HepG2 (cell line): Measurements from ENCODE around the gene BIRC6. TPM values are rescaled to one million over a fixed set of nuclear protein-coding genes. Genes with fewer than 3 reads are reported as not detected.

Experiments used
- ATAC-seq: fragments of 200-7000 bp; cut with Tn5 transposase; 3 replicates; pipeline ENCODE4 v1.9.1; 2020; ENCODE audit warnings: mild to moderate bottlenecking, moderate library complexity
- BruUV-seq: library from RNA; stranded (reverse); fragments of 400-500 nt; replicated peaks from 2 replicates; lab custom pipeline; 2021; lab: Mats Ljungman, UMichigan
- CTCF ChIA-PET: fragments of 300-600 bp; formaldehyde crosslinking; extraction: SDS; loops from one replicate; lab custom pipeline; 2021; ENCODE audit warnings: low total read pairs, inconsistent platforms, low intra/inter-chr PET ratio; lab: Yijun Ruan, JAX
- POLR2A ChIA-PET: fragments of 350-600 bp; sonication (Branson Sonifier 250); formaldehyde crosslinking; loops from one replicate; lab custom pipeline; 2020; ENCODE audit warnings: antibody characterized with exemption, inconsistent platforms; lab: Yijun Ruan, JAX
- DNase-seq: peaks from one replicate; pipeline ENCODE4 v3.0.0-alpha.2; 2015; ENCODE audit warnings: low spot score
- FAIRE-seq: peaks from 3 replicates; lab custom pipeline; 2011; peaks lifted over from hg19 to GRCh38; lab: Jason Lieb, UNC
- H2AFZ ChIP-seq: one replicate; pipeline ENCODE4 v1.6.1; 2011; ENCODE audit warnings: low read length, inconsistent platforms
- H3K27ac ChIP-seq: fragments of 300-600 bp; 3 replicates; pipeline ENCODE4 v1.8.0; 2011; ENCODE audit warnings: mixed run types, mild to moderate bottlenecking, mixed read lengths, low read length, inconsistent platforms; ENCODE audit not compliant: insufficient read depth; ENCODE audit errors: extremely low read length
- H3K27me3 ChIP-seq, 2 experiments: fragments of 200-600 bp in 1 of 2; 2 replicates in 1 of 2; 3 replicates in 1 of 2; pipeline versions ENCODE4 v1.6.0 to v1.8.0; 2011; ENCODE audit warnings: low read length in 2 of 2, mild to moderate bottlenecking in 2 of 2, moderate library complexity in 2 of 2, inconsistent platforms in 1 of 2; ENCODE audit not compliant: insufficient read depth in 2 of 2, control insufficient read depth in 1 of 2
- H3K36me3 ChIP-seq, 2 experiments: fragments of 200-600 bp in 1 of 2; replicated peaks in 1 of 2; 2 replicates in 1 of 2; 3 replicates in 1 of 2; pipeline versions ENCODE4 v1.5.1 to v1.8.0; 2011; ENCODE audit warnings: low read length in 2 of 2, inconsistent platforms in 1 of 2; ENCODE audit not compliant: insufficient read depth in 2 of 2, control insufficient read depth in 1 of 2
- H3K4me1 ChIP-seq: 2 replicates; pipeline ENCODE4 v1.5.1; 2012; ENCODE audit warnings: low read length, inconsistent platforms; ENCODE audit not compliant: insufficient read depth
- H3K4me2 ChIP-seq: 2 replicates; pipeline ENCODE4 v1.6.0; 2011; ENCODE audit warnings: low read depth, low read length, inconsistent platforms
- H3K4me3 ChIP-seq, 3 experiments: fragments of 200-600 bp in 1 of 3; sonication (generic), shearing (Covaris generic) in 1 of 3; replicated peaks in 1 of 3; 2 replicates each; pipeline ENCODE4 v1.5.1; 2011 to 2016; ENCODE audit warnings: low read length in 3 of 3, inconsistent platforms in 2 of 3, low read depth in 2 of 3, mild to moderate bottlenecking in 2 of 3, control low read depth in 1 of 3, mixed read lengths in 1 of 3; ENCODE audit not compliant: insufficient read depth in 1 of 3
- H3K79me2 ChIP-seq: one replicate; pipeline ENCODE4 v1.6.1; 2011; ENCODE audit warnings: low read length, inconsistent platforms; ENCODE audit not compliant: insufficient read depth
- H3K9ac ChIP-seq: 2 replicates; pipeline ENCODE4 v1.6.0; 2011; ENCODE audit warnings: mild to moderate bottlenecking, low read depth, low read length, inconsistent platforms; ENCODE audit not compliant: insufficient read depth
- H3K9me3 ChIP-seq: 2 replicates; pipeline ENCODE4 v1.5.1; 2012; ENCODE audit warnings: mild to moderate bottlenecking, low read length
- H4K20me1 ChIP-seq: 2 replicates; pipeline ENCODE4 v1.6.0; 2011; ENCODE audit warnings: inconsistent platforms, mild to moderate bottlenecking, low read length, moderate library complexity; ENCODE audit not compliant: insufficient read depth
- ARHGAP35 ChIP-seq: sonication (generic); formaldehyde crosslinking; IDR thresholded peaks from 2 replicates; pipeline ENCODE4 v1.9.0; 2022; ENCODE audit warnings: mild to moderate bottlenecking, inconsistent platforms, moderate library complexity, missing genetic modification reagents, borderline replicate concordance
- ATRX ChIP-seq: sonication (generic); formaldehyde crosslinking; IDR thresholded peaks from 2 replicates; pipeline ENCODE4 v1.4.0; 2020; ENCODE audit warnings: missing genetic modification reagents, borderline replicate concordance
- CC2D1A ChIP-seq: sonication (generic); formaldehyde crosslinking; IDR thresholded peaks from 2 replicates; pipeline ENCODE4 v1.8.1; 2023; ENCODE audit warnings: mild to moderate bottlenecking, missing genetic modification reagents
- RELA ChIP-seq: sonication (generic); formaldehyde crosslinking; IDR thresholded peaks from 2 replicates; pipeline ENCODE4 v1.4.0; 2020; ENCODE audit warnings: missing genetic modification reagents
- SSRP1 ChIP-seq: IDR thresholded peaks from 2 replicates; pipeline ENCODE4 v1.6.1; 2016; ENCODE audit warnings: control low read depth
- ZNF557 ChIP-seq: sonication (generic); formaldehyde crosslinking; IDR thresholded peaks from 2 replicates; pipeline ENCODE4 v1.4.0; 2020; ENCODE audit warnings: missing genetic modification reagents
- ZNF772 ChIP-seq: sonication (generic); formaldehyde crosslinking; IDR thresholded peaks from 2 replicates; pipeline ENCODE4 v1.5.0; 2020; ENCODE audit warnings: mild to moderate bottlenecking, missing genetic modification reagents
- WGBS: methylation state at CpG from one replicate; pipeline ENCODE4 v1.1.6; 2017; ENCODE audit warnings: low lambda C conversion rate; 5-methylcytosine and 5-hydroxymethylcytosine counted together
- in situ Hi-C: cut with HindIII; loops from 2 replicates; pipeline ENCODE4 v1.10.0; 2017; ENCODE audit warnings: low pct_unique_long_range_greater_than_20kb; ENCODE audit not compliant: extremely low pct_ligation_motif_present
- intact Hi-C: fragments of 100-400 bp; cut with micrococcal nuclease; formaldehyde crosslinking; loops from one replicate; pipeline ENCODE4 v1.10.0; 2022; ENCODE audit not compliant: unreplicated experiment
- polyA plus RNA-seq, 8 experiments: library from polyadenylated mRNA; depleted of rRNA in 3 of 8; stranded (reverse) in 7 of 8; unstranded in 1 of 8; fragments of >200 nt; fragmentation: Illumina TruSeq in 4 of 8; extraction: Trizol in 4 of 8; gene quantifications; 2 replicates each; pipeline versions ENCODE4 v1.2.1 to v1.2.3, GENCODE V29; 2011 to 2016; ENCODE audit warnings: low read depth in 4 of 8, missing spikeins in 1 of 8, mixed read lengths in 1 of 8; ENCODE audit not compliant: insufficient read depth in 1 of 8
- total RNA-seq, 5 experiments: library from RNA; depleted of rRNA; stranded (reverse); fragments of >200 nt; fragmentation: Illumina TruSeq; extraction: Trizol; gene quantifications; 2 replicates each; pipeline ENCODE4 v1.2.3, GENCODE V29; 2016; ENCODE audit warnings: low read depth in 1 of 5
- TF ChIP-seq, protein P1 (sequence below): sonication (generic); formaldehyde crosslinking; IDR thresholded peaks from 2 replicates; pipeline ENCODE4 v1.5.0; 2020; ENCODE audit warnings: missing genetic modification reagents, mild to moderate bottlenecking, borderline replicate concordance
- TF ChIP-seq, protein P2 (sequence below): sonication (generic); formaldehyde crosslinking; IDR thresholded peaks from 2 replicates; pipeline ENCODE4 v1.4.0; 2020; ENCODE audit warnings: mild to moderate bottlenecking, missing genetic modification reagents
- TF ChIP-seq, protein P3 (sequence below): sonication (generic); formaldehyde crosslinking; IDR thresholded peaks from 2 replicates; pipeline ENCODE4 v1.4.0; 2020; ENCODE audit warnings: missing genetic modification reagents, borderline replicate concordance
- TF ChIP-seq, protein P4 (sequence below): sonication (generic); formaldehyde crosslinking; IDR thresholded peaks from 2 replicates; pipeline ENCODE4 v1.5.0; 2020; ENCODE audit warnings: mild to moderate bottlenecking, low read depth, missing genetic modification reagents, borderline replicate concordance
- TF ChIP-seq, protein P5 (sequence below): sonication (generic); formaldehyde crosslinking; IDR thresholded peaks from 2 replicates; pipeline ENCODE4 v1.9.0; 2021; ENCODE audit warnings: missing genetic modification reagents, borderline replicate concordance

The BIRC6 gene
- total and polyA plus RNA-seq, 2 of the 13 experiments (the other 11 are each of a cell fraction or from before 2014, with no cell fraction given), result 65.6 to 120 TPM

DNA sequence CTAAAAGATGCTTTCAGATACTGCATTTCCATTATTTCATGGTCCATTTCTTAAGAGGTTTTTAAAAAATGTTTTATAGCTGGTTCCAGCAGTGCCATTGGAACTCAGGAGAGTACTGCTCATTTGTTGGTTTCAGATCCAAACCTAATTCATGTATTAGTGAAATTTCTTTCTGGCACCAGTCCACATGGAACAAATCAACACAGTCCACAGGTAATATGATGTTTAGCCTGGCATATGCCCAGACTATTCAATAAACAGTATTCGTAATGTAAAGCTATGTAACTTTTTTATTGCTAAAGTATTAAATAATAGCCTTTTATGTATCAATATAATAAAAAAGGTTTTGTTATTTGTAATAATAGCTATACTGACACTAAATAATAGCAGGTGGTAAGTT lies 134.5 kb downstream of the BIRC6 start (continued):
- TF ChIP-seq RELA (CRISPR knock-in tag) (no peak), ARHGAP35 (CRISPR knock-in tag) (no peak), ATRX (CRISPR knock-in tag) (no peak)
- TF ChIP-seq, protein P1, sequence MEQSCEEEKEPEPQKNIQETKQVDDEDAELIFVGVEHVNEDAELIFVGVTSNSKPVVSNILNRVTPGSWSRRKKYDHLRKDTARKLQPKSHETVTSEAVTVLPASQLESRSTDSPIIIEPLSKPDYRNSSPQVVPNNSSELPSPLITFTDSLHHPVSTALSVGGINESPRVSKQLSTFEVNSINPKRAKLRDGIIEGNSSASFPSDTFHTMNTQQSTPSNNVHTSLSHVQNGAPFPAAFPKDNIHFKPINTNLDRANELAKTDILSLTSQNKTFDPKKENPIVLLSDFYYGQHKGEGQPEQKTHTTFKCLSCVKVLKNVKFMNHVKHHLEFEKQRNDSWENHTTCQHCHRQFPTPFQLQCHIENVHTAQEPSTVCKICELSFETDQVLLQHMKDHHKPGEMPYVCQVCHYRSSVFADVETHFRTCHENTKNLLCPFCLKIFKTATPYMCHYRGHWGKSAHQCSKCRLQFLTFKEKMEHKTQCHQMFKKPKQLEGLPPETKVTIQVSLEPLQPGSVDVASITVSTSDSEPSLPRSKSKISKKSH, result no peak
- TF ChIP-seq, protein P2, sequence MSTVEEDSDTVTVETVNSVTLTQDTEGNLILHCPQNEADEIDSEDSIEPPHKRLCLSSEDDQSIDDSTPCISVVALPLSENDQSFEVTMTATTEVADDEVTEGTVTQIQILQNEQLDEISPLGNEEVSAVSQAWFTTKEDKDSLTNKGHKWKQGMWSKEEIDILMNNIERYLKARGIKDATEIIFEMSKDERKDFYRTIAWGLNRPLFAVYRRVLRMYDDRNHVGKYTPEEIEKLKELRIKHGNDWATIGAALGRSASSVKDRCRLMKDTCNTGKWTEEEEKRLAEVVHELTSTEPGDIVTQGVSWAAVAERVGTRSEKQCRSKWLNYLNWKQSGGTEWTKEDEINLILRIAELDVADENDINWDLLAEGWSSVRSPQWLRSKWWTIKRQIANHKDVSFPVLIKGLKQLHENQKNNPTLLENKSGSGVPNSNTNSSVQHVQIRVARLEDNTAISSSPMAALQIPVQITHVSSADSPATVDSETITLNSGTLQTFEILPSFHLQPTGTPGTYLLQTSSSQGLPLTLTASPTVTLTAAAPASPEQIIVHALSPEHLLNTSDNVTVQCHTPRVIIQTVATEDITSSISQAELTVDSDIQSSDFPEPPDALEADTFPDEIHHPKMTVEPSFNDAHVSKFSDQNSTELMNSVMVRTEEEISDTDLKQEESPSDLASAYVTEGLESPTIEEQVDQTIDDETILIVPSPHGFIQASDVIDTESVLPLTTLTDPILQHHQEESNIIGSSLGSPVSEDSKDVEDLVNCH (CRISPR knock-in tag), result no peak

DNA sequence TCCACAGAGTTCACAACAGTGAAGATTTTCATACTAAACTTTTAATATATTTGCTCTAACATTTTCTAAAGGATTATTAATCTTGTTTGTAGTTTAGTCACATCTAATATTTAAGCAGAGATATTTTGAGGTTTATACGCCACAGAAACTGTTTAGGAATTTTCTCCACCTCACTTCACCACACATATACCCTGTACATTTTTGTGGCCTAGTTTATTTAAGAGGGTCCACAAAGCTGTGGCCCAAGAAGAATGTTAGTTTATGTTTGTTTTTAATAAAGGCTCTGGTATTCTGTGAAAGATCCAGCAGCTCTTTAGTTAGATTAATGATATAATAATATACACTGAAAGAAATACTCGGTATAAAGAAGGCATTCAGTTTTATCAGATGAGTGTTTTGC lies 138.3 kb downstream of the BIRC6 start:
- H3K4me3 ChIP-seq, result no peak overlapping the region
- H2AFZ ChIP-seq, result no peak overlapping the region
- in situ Hi-C loops (no loop called here), intact Hi-C loops (no loop called here)
- ATAC-seq, result no peak; the same call in 2 of the 3 replicates
- FAIRE-seq, result no peak
- H3K4me2 ChIP-seq, result no peak overlapping the region
- H4K20me1 ChIP-seq, result no peaks in the 10 kb centered on the region
- H3K9ac ChIP-seq, result no peak overlapping the region
- no peaks in the 10 kb centered on the region for H3K9me3 ChIP-seq
- WGBS, result 92% methylated on average over 2 of the region's 2 CpGs
- H3K27me3 ChIP-seq, result no peaks in the 10 kb centered on the region
- H3K4me1 ChIP-seq, result 0 out of 2 replicates have a peak, but pooled peaks cover 8% of the 10 kb centered on the region
- H3K79me2 ChIP-seq, result no peaks in the 10 kb centered on the region
- H3K36me3 ChIP-seq, result peaks cover 9 to 54% of the 10 kb centered on the region in 2 experiments
- DNase-seq, result no peak
- POLR2A ChIA-PET, result no interaction called here
- CTCF ChIA-PET, result no interaction called here
- no peak overlapping the region for H3K27ac ChIP-seq
- no TSS peak for BruUV-seq
- TF ChIP-seq CC2D1A (CRISPR knock-in tag) (no peak), ZNF557 (no peak), SSRP1 (CRISPR knock-in tag) (no peak), ZNF772 (CRISPR knock-in tag) (no peak)
- TF ChIP-seq, protein P3, sequence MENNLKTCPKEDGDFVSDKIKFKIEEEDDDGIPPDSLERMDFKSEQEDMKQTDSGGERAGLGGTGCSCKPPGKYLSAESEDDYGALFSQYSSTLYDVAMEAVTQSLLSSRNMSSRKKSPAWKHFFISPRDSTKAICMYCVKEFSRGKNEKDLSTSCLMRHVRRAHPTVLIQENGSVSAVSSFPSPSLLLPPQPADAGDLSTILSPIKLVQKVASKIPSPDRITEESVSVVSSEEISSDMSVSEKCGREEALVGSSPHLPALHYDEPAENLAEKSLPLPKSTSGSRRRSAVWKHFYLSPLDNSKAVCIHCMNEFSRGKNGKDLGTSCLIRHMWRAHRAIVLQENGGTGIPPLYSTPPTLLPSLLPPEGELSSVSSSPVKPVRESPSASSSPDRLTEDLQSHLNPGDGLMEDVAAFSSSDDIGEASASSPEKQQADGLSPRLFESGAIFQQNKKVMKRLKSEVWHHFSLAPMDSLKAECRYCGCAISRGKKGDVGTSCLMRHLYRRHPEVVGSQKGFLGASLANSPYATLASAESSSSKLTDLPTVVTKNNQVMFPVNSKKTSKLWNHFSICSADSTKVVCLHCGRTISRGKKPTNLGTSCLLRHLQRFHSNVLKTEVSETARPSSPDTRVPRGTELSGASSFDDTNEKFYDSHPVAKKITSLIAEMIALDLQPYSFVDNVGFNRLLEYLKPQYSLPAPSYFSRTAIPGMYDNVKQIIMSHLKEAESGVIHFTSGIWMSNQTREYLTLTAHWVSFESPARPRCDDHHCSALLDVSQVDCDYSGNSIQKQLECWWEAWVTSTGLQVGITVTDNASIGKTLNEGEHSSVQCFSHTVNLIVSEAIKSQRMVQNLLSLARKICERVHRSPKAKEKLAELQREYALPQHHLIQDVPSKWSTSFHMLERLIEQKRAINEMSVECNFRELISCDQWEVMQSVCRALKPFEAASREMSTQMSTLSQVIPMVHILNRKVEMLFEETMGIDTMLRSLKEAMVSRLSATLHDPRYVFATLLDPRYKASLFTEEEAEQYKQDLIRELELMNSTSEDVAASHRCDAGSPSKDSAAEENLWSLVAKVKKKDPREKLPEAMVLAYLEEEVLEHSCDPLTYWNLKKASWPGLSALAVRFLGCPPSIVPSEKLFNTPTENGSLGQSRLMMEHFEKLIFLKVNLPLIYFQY (CRISPR knock-in tag), result no peak
- TF ChIP-seq, protein P4, sequence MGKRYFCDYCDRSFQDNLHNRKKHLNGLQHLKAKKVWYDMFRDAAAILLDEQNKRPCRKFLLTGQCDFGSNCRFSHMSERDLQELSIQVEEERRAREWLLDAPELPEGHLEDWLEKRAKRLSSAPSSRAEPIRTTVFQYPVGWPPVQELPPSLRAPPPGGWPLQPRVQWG, result no peak
- TF ChIP-seq, protein P5, sequence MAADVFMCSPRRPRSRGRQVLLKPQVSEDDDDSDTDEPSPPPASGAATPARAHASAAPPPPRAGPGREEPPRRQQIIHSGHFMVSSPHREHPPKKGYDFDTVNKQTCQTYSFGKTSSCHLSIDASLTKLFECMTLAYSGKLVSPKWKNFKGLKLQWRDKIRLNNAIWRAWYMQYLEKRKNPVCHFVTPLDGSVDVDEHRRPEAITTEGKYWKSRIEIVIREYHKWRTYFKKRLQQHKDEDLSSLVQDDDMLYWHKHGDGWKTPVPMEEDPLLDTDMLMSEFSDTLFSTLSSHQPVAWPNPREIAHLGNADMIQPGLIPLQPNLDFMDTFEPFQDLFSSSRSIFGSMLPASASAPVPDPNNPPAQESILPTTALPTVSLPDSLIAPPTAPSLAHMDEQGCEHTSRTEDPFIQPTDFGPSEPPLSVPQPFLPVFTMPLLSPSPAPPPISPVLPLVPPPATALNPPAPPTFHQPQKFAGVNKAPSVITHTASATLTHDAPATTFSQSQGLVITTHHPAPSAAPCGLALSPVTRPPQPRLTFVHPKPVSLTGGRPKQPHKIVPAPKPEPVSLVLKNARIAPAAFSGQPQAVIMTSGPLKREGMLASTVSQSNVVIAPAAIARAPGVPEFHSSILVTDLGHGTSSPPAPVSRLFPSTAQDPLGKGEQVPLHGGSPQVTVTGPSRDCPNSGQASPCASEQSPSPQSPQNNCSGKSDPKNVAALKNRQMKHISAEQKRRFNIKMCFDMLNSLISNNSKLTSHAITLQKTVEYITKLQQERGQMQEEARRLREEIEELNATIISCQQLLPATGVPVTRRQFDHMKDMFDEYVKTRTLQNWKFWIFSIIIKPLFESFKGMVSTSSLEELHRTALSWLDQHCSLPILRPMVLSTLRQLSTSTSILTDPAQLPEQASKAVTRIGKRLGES (CRISPR knock-in tag), result no peak
